GM23338 (cell line): ENCODE measurements around the gene SH3BP4.

Experiments
- CREB1 ChIP-seq: fragments of 250-450 bp; sonication (Bioruptor Pico); IDR thresholded peaks from 2 replicates; pipeline ENCODE4 v1.5.0; 2020; ENCODE audit warnings: low read depth, mild to moderate bottlenecking, moderate library complexity
- EZH2 ChIP-seq: fragments of 200-600 bp; sonication (generic); IDR thresholded peaks from one replicate; pipeline ENCODE4 v1.8.0; 2017; ENCODE audit warnings: antibody characterized with exemption, mild to moderate bottlenecking, low read depth; ENCODE audit not compliant: unreplicated experiment
- EZH2phosphoT487 ChIP-seq: fragments of 200-600 bp; sonication (generic); IDR thresholded peaks from one replicate; pipeline ENCODE4 v1.8.1; 2018; ENCODE audit warnings: antibody characterized with exemption; ENCODE audit not compliant: unreplicated experiment
- NANOG ChIP-seq: IDR thresholded peaks from 2 replicates; pipeline ENCODE4 v1.6.1; 2016; ENCODE audit warnings: antibody characterized with exemption, borderline replicate concordance
- POLR2AphosphoS5 ChIP-seq: IDR thresholded peaks from 2 replicates; pipeline ENCODE4 v1.6.1; 2016; ENCODE audit warnings: antibody characterized with exemption, low read depth
- STAT1 ChIP-seq: IDR thresholded peaks from one replicate; pipeline ENCODE4 v1.6.1; 2016; ENCODE audit warnings: antibody characterized with exemption; ENCODE audit not compliant: unreplicated experiment
- TF ChIP-seq, protein P1 (sequence below), 2 experiments: fragments of 200-600 bp in 1 of 2; sonication (generic) in 1 of 2; conservative IDR thresholded peaks; 2 replicates each; pipeline versions ENCODE4 v1.5.1 to v1.6.1; 2016 to 2017; ENCODE audit warnings: antibody characterized with exemption in 2 of 2, low read depth in 2 of 2, mild to moderate bottlenecking in 2 of 2, moderate library complexity in 1 of 2
- TF ChIP-seq, protein P2 (sequence below): IDR thresholded peaks from 2 replicates; pipeline ENCODE4 v1.6.1; 2016; ENCODE audit warnings: antibody characterized with exemption
- TF ChIP-seq, protein P3 (sequence below): IDR thresholded peaks from one replicate; pipeline ENCODE4 v1.6.1; 2018; ENCODE audit warnings: antibody characterized with exemption; ENCODE audit not compliant: unreplicated experiment

DNA sequence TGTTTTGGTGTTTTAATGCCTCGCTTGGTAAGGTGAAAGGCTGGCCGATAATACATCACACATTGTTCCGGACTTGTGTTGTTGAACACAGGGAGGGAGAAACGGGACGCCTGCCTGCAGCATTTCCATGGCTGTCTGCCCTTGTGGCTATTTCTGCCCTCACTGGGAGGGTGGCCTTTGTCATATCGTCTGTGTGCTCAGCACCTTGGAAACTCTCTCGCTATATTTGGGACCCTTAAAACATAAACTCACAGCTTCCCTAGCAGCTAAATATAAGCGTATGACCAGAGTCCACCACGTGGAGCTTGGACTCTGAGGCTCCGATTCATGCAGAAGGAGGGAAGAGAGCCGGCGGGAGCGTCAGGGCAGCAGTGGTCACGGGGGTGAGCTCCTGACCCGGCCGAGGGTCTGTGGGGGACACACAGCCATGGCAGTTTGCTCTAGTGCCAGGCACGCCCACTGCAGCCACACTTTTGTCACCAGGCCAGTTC is 111.7 kb downstream of the SH3BP4 start:
- TF ChIP-seq POLR2AphosphoS5 (no peak), NANOG (no peak), STAT1 (no peak), EZH2phosphoT487 (no peak), EZH2 (no peak), CREB1 (CRISPR knock-in tag) (no peak)
- TF ChIP-seq, protein P1, sequence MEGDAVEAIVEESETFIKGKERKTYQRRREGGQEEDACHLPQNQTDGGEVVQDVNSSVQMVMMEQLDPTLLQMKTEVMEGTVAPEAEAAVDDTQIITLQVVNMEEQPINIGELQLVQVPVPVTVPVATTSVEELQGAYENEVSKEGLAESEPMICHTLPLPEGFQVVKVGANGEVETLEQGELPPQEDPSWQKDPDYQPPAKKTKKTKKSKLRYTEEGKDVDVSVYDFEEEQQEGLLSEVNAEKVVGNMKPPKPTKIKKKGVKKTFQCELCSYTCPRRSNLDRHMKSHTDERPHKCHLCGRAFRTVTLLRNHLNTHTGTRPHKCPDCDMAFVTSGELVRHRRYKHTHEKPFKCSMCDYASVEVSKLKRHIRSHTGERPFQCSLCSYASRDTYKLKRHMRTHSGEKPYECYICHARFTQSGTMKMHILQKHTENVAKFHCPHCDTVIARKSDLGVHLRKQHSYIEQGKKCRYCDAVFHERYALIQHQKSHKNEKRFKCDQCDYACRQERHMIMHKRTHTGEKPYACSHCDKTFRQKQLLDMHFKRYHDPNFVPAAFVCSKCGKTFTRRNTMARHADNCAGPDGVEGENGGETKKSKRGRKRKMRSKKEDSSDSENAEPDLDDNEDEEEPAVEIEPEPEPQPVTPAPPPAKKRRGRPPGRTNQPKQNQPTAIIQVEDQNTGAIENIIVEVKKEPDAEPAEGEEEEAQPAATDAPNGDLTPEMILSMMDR (conservative IDR thresholded peaks at IDR 0.05; ENCODE audit: low read depth in 2 of 2): no peak
- TF ChIP-seq, protein P2, sequence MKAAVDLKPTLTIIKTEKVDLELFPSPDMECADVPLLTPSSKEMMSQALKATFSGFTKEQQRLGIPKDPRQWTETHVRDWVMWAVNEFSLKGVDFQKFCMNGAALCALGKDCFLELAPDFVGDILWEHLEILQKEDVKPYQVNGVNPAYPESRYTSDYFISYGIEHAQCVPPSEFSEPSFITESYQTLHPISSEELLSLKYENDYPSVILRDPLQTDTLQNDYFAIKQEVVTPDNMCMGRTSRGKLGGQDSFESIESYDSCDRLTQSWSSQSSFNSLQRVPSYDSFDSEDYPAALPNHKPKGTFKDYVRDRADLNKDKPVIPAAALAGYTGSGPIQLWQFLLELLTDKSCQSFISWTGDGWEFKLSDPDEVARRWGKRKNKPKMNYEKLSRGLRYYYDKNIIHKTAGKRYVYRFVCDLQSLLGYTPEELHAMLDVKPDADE: no peak
- TF ChIP-seq, protein P3, sequence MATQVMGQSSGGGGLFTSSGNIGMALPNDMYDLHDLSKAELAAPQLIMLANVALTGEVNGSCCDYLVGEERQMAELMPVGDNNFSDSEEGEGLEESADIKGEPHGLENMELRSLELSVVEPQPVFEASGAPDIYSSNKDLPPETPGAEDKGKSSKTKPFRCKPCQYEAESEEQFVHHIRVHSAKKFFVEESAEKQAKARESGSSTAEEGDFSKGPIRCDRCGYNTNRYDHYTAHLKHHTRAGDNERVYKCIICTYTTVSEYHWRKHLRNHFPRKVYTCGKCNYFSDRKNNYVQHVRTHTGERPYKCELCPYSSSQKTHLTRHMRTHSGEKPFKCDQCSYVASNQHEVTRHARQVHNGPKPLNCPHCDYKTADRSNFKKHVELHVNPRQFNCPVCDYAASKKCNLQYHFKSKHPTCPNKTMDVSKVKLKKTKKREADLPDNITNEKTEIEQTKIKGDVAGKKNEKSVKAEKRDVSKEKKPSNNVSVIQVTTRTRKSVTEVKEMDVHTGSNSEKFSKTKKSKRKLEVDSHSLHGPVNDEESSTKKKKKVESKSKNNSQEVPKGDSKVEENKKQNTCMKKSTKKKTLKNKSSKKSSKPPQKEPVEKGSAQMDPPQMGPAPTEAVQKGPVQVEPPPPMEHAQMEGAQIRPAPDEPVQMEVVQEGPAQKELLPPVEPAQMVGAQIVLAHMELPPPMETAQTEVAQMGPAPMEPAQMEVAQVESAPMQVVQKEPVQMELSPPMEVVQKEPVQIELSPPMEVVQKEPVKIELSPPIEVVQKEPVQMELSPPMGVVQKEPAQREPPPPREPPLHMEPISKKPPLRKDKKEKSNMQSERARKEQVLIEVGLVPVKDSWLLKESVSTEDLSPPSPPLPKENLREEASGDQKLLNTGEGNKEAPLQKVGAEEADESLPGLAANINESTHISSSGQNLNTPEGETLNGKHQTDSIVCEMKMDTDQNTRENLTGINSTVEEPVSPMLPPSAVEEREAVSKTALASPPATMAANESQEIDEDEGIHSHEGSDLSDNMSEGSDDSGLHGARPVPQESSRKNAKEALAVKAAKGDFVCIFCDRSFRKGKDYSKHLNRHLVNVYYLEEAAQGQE: no peak
